ENCODE results near the gene NSD1.

DNA sequence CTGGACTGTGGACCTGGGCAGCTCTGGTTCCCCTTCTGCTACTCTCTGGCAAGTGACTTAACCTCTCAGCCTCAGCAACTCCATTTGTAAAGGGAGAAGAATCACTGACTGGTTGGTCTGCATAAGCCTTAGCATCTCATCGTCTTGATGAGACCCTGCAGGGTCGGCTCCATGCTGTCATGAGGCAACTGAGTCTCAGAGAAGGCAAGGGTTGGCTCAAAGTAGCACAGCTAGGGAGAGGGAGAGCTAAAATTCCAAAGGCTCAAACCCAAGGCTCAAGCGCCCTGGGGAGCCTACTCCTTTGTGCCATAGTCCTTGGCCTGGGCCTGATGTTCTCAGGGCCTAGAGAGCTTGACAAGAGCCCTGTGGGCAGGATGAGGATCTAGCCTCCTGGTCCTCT is 42.3 kb upstream of the NSD1 start:
- TF ChIP-seq, protein P1, sequence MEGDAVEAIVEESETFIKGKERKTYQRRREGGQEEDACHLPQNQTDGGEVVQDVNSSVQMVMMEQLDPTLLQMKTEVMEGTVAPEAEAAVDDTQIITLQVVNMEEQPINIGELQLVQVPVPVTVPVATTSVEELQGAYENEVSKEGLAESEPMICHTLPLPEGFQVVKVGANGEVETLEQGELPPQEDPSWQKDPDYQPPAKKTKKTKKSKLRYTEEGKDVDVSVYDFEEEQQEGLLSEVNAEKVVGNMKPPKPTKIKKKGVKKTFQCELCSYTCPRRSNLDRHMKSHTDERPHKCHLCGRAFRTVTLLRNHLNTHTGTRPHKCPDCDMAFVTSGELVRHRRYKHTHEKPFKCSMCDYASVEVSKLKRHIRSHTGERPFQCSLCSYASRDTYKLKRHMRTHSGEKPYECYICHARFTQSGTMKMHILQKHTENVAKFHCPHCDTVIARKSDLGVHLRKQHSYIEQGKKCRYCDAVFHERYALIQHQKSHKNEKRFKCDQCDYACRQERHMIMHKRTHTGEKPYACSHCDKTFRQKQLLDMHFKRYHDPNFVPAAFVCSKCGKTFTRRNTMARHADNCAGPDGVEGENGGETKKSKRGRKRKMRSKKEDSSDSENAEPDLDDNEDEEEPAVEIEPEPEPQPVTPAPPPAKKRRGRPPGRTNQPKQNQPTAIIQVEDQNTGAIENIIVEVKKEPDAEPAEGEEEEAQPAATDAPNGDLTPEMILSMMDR (conservative IDR thresholded peaks at IDR 0.05; ENCODE audit: low read depth, low read length) = no peak
- no peak for TF ChIP-seq CEBPB (IDR thresholded peaks at IDR 0.05; ENCODE audit: low read depth, low read length)
- TF ChIP-seq, protein P2, sequence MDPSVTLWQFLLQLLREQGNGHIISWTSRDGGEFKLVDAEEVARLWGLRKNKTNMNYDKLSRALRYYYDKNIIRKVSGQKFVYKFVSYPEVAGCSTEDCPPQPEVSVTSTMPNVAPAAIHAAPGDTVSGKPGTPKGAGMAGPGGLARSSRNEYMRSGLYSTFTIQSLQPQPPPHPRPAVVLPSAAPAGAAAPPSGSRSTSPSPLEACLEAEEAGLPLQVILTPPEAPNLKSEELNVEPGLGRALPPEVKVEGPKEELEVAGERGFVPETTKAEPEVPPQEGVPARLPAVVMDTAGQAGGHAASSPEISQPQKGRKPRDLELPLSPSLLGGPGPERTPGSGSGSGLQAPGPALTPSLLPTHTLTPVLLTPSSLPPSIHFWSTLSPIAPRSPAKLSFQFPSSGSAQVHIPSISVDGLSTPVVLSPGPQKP (IDR thresholded peaks at IDR 0.05; ENCODE audit: borderline replicate concordance, low read depth, low read length) = no peak
- TF ChIP-seq, protein P3, sequence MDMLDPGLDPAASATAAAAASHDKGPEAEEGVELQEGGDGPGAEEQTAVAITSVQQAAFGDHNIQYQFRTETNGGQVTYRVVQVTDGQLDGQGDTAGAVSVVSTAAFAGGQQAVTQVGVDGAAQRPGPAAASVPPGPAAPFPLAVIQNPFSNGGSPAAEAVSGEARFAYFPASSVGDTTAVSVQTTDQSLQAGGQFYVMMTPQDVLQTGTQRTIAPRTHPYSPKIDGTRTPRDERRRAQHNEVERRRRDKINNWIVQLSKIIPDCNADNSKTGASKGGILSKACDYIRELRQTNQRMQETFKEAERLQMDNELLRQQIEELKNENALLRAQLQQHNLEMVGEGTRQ (IDR thresholded peaks at IDR 0.05; ENCODE audit: low read depth, low read length) = no peak
- TF ChIP-seq MXI1 (IDR thresholded peaks at IDR 0.05; ENCODE audit: borderline replicate concordance, low read depth, low read length) = no peak
- no peak for TF ChIP-seq POLR2A (IDR thresholded peaks at IDR 0.05; ENCODE audit: low read depth, low read length)
- TF ChIP-seq RCOR1 (IDR thresholded peaks at IDR 0.05; ENCODE audit: insufficient replicate concordance, low read length) = no peak
- no peak for TF ChIP-seq NFE2L2 (IDR thresholded peaks at IDR 0.05; ENCODE audit: low read depth, low read length)
- no peak for TF ChIP-seq MAFK (IDR thresholded peaks at IDR 0.05; ENCODE audit: low read depth, low read length)
- TF ChIP-seq RAD21 (IDR thresholded peaks at IDR 0.05; ENCODE audit: low read length) = no peak

Data from IMR-90 (cell line).